Erythroblast (primary cell): ENCODE measurements around the gene TRAPPC2L.
"Not testable (repeated sequence)": the region's sequence is repeated elsewhere in the genome, so short reads cannot be mapped to it uniquely, and the experiment has no call there.

Experiments used
- DNase-seq, 2 experiments: peaks; one replicate each; lab custom pipeline; 2025; lab: John Stamatoyannopoulos, UW
- GATA1 ChIP-seq: IDR thresholded peaks from 2 replicates; pipeline ENCODE4 v1.6.1; 2011; ENCODE audit warnings: low read depth, mild to moderate bottlenecking, control low read depth, low read length, moderate library complexity
- POLR2A ChIP-seq: IDR thresholded peaks from 2 replicates; pipeline ENCODE4 v1.6.1; 2011; ENCODE audit warnings: mild to moderate bottlenecking, low read length

The TRAPPC2L gene

DNA sequence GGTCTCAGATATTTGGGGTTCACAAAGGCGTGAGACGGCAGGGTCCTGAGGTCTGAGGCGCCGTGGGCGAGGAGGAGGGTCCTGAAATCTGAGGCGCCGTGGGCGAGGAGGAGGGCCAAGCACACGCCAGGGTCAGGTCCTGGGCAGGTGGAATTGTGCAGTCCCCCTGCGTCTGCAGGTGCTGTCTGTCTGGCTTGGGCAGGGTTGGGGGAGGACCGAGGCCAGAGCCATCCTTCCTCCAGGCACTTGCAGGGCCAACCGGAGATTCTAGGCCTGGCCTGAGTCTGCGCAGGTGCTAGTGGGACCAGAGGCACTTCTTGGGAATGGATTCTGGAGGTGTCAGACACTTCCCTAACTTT is 42.8 kb upstream of the TRAPPC2L start:
- no peak for DNase-seq
- TF ChIP-seq POLR2A (no peak), GATA1 (no peak)

DNA sequence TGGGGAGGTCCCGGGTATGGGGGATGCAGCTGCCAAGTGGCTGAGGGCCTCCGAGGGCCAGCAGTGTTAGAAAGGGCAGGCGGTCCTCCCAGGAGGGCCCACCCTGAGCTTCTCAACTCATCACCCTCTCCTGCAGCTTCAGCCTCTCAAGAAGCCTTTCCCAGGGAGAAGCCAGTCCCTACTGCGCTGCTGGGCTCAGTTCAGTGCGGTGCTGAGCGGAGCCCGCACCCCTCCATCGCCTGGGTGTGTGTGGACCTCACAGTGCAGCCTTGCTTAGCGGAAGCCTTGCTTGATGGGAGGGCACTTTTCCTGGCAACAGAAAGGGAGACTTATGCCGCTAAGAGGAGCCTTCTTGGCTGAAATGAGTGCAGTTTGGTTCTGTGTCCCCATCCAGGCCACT is 41.7 kb upstream of the TRAPPC2L start:
- no peak for DNase-seq
- no peak for TF ChIP-seq GATA1
- no peak for TF ChIP-seq POLR2A

DNA sequence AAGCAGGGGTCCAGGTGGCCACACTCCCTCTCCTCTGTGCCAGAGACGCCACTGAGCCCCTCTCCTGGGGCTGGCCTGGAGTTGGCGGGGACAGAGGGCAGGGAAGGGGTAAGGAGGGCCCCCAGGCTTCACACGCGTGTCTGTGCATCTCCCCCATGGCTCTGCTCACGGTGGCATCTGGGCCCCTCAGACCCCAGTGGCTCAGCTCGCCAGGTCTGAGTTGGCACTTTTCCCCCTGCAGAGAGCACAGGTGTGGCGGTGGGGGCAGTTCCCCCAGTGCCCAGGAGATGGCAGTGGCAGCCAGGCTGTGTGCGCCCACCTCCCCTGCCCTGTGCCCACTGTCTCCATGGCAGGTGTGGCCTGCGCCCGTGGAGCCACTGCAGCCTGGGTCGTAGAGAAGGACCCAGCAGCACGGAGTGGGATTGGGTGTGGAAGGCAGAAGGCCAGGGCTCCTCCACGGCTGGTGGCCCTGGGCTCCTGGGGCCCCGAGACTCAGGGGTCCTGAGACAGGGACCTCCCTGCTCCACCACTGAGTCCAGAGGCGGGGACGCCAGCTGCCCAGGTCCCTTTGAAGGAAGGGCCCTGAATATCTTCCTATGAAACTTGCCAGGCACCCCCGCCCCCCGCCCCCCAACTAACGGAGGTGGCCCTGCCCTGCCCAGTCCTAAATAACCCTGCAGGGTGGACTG is 40.9 kb upstream of the TRAPPC2L start:
- TF ChIP-seq POLR2A (no peak), GATA1 (no peak)
- peak; percentile 21 to 59 for DNase-seq

DNA sequence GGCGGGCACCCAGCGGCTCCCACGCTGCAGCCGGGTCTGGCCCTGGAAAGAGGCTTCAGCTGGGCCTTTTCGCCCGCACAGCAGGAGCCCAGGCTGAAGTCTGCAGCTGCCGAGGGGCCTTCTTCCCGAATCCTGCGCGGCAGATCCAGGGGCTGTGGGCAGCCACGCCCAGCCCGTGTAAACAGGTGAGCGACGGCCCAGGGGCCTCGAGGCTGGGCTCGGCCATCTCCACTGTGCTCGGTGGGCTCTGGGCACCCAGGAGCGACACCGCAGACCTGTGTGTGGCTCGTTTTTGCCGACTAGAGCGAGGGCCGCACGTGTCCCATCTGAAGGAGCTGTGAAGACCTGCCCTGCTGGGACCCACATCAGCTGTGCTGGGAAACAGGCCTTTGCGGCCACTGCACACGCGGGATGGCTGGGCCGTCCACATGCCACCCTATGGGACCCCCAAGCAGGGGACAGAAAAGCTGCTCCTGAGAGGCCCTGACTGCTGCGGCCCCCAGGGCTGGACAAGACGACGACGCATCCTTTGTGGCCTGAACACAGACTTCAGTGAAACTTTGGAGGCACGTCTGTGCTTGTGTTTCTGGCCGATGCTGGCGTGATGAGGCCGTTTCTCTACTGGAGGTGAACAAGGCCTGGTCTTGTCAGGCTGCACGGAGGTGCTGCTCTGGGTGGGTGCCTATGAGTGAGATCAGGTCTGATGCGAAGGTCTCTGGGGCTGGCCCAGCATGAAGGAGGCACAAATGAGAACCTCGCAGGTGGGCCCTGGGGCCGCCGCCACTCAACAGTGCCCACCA is 40.0 kb upstream of the TRAPPC2L start:
- no peak for DNase-seq
- TF ChIP-seq POLR2A (no peak), GATA1 (no peak)

DNA sequence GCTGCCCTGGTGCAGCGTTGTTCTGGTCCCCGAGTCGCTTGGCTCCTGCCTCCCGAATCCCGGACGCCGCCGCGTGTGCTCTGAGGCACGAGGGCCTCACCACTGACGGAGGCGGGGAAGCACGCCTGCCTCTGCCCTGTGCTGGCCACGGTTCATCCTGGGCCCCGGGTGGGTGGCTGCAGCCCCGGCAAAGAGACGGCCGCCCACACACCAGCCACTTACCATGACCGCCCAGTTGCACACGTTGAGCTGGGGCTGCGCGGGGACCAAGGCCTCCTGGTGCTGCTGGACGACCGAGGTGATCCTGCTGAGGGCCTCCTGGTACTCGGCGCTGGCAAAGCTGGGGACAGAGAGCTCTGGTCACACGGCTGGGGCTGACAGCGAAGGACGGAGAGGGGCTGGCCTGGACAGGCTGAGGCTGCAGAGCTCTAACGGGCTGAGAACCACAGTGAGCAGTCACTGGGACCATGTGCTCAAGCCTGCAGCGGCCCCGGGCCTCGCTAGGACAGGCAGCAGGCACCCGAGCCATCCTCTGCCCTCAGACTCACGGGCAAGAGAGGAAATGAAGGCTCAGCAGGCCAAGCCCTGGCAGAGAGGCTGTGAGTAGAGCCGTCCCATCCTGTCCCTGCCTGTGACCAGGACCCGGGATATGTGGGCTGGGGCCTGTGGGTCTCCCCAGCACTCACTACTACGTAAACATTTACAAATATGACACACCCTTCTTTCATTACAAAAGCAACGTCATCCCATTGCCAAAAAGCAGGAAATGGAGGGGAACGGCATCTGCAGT is 38.9 kb upstream of the TRAPPC2L start:
- DNase-seq: no peak
- TF ChIP-seq GATA1: no peak

DNA sequence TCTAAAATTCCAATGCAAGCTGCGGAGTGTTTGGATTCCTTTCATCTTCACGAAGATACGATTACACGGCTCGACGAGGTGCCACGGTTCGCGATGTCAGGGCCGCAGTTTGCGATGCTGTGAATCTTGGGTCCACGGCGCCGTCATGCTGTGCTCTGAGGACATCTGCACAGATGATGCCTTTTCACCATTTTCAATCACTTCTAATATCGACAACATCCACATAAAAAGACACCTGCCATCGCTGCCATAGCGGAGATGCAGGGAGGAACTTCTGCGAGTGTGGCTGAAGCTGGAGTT is 38.4 kb upstream of the TRAPPC2L start:
- no peak for DNase-seq
- TF ChIP-seq POLR2A (no peak), GATA1 (no peak)

DNA sequence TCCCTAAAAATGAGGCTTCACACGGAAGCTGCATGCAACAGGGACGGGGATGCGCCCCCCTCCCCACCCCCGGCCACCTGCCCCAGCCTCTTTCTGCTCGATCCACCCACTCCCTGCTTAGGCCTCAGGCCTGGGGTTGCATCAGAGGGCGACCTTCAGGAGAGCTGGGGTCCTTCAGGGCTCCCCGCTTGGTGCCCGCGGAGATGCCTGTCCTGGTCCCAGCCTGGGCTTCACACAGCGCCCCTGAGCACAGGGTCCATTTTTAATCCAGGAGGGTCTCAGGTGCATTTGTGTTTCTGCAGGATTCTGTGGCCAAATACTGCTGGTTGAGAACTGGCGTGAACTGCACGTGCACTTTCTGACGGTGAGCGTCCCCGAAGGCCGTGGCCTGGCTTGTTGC is 37.8 kb upstream of the TRAPPC2L start:
- no peak for DNase-seq
- no peak for TF ChIP-seq POLR2A

DNA sequence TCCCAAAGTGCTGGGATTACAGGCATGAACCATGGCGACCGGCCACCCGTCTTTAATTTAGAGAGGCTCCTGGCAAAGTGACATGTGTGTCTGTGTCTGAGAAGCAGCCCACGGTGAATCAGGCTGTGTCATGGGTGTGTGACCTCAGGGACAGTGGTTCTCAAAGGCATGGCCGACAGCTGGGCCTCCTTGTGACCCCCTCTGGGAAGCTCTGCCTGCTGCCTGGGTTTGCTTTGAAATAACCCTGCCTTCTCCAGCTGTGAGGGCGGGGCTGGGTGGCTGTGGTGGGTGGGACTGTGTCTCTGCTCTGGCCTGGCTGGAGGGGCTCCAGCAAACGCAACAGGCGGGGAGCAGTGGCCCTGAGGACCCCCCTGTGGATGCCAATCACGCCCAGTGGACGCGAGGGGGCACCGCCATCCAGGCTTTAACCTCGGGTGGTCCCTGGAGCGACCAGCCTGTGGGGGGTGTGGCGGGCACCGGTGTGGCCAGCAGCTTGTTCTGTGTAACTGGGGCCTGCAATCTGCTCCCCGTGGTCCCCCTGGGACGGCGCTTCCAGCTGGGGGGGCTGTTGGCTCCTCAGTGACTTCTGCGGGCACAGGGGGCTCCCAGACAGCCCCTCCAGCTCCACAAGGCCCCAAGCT is 36.4 kb upstream of the TRAPPC2L start:
- TF ChIP-seq GATA1 (no peak), POLR2A (no peak)
- DNase-seq: no peak

DNA sequence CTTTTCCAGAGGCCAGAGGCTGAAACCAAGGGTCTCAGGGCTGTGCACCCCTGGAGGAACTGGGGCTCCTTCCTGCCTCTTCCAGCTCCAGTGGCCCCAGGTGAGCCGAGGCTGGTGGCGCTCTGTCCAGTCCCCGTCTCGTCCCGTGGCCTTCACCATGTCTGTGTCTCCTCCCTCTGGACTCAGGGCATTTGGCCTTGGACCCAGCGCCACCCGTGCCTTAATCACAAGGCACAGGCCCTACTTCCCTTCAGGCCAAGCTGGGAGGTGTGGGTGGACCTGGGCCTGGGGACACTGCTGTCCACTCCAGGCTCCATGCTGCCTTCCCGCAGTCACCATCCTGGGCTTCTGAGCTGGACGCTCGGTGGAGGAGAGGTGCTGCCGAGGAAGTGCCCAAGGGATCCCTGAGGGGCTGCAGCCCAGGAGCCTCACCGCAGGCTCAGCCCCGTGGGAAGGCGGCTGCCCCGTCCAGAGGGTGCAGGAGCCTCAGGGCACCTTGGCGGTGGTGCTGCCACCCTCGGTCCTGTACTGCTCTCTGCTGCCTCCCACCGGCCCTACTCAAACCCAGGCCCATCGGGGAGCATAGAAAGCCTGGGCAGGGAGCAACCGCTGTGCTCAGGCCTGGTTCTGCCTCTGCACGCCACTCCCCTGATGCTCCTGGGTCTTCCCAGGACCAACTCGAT is 35.6 kb upstream of the TRAPPC2L start:
- DNase-seq: no peak

DNA sequence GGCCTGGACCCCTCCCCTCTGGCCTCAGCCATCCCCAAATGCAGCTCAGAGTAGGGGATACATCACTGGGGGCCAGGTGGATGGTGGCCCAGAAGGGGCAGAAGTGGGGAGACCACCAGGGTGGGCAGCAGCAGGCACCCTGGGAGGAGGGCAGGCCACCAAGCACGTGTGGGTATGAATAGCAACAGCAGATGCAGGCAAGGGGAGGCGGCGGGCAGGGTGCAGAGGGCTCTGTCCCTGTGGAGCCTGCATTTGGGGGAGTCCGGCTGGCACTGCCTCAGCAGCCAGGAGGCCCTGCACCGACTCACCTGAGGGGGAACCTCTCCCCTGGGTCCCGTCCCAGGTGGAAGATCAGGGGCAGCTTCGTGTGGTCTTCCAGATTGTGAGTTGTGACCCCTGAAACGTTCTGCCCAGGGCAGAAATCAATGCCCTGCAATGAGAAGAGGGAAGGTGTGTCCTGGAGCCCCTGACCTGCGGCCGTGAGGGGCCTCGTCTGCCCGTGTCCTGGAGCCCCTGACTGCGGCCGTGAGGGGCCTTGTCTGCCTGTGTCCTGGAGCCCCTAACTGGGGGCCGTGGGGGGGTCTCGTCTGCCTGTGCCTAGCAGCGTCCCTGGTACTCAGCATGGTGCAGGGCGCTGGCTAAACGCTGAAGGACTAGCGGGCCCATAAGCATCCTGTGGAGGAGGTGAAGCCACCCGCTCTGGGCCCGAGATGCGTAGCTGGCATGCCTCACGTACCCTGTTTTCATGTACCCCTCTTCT is 34.5 kb upstream of the TRAPPC2L start:
- TF ChIP-seq GATA1 (no peak), POLR2A (no peak)
- DNase-seq: no peak

More for the DNA sequence above, 35.6 kb upstream of the TRAPPC2L start:
- no peak for TF ChIP-seq POLR2A
- TF ChIP-seq GATA1: no peak

DNA sequence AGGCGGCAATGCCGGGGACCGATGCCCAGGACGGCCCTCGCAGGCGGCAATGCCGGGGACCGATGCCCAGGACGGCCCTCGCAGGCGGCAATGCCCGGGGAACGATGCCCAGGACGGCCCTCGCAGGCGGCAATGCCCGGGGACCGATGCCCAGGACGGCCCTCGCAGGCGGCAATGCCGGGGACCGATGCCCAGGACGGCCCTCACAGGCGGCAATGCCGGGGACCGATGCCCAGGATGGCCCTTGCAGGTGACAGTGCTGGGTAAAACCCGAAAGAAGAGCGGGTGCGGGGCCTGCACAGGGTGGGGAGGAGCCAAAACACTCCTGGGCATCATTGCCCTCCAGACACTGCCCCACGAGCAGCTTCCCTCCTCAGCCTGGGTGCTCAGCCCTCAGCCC is 33.3 kb upstream of the TRAPPC2L start:
- not testable (repeated sequence) for DNase-seq

DNA sequence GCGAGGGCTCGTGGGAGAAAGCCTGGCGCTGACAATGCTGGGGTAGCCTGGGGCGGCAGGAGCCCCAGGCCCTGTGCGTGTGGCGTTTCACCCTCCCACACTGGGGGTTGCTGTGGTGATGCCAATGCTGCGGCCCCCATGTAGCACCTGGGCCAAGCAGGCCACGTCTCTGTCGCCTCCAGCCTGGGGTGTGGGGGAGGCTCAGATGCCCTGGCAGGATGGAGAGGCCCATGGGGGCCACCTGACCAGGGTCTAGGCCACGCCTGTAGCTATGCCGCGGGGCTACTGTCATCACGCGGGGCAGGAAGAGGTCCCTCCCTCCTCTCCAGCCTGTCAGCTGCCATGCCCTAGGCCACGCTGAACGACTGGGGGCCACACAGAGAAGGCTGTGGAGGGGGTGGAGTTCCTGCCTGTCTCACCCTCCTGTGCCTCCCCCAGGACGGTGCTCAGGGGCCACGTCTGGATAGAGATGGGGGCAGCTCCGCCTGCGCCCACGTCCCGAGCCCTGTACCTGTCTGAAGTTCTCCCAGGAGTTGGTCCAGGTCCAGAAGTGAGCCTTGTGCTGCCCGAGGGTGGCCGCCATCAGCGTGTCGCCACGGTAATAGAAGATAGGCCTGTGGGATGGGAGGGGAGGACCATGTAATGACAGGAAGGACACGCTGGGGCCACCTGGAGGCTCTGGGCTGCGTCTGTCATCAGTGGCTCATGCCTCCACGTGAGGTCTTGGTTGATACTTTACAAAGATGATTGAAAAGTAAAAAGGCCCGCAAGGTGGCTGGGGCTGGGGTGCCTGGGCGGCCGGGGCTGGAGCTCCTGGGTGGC is 32.5 kb upstream of the TRAPPC2L start:
- DNase-seq: no peak
- TF ChIP-seq POLR2A: no peak
- TF ChIP-seq GATA1: no peak
